ENCODE measurements around the gene GRID2.

GRID2 gene

GRCh38 chr4:92812652-92813051 lies 508.9 kb downstream of the GRID2 start:
- Histone ChIP-seq H2BK12ac (ENCODE audit: low read length) (no peak overlapping the region), H2BK120ac (ENCODE audit: low read depth, low read length) (no peak overlapping the region), H2AK5ac (ENCODE audit: low read depth, low read length) (no peak overlapping the region), H3K36me3 (replicated peaks in 1 of 2; ENCODE audit: control insufficient read depth in 2 of 2, insufficient read depth in 2 of 2, low read length in 2 of 2) (no peaks in the 10 kb centered on the region), H3K4me1 (ENCODE audit: control insufficient read depth in 2 of 2, insufficient read depth in 1 of 2, low read depth in 1 of 2, low read length in 2 of 2) (no peaks in the 10 kb centered on the region), H2BK5ac (ENCODE audit: low read length) (no peak overlapping the region), H3K9me3 (replicated peaks in 1 of 2; ENCODE audit: control insufficient read depth in 2 of 2, insufficient read depth in 1 of 2, low read depth in 1 of 2, low read length in 2 of 2) (no peaks in the 10 kb centered on the region), H3K27ac (replicated peaks; ENCODE audit: low read length) (no peak overlapping the region), H3K14ac (ENCODE audit: low read length) (no peak overlapping the region), H2BK15ac (ENCODE audit: low read length) (no peak overlapping the region), H3K18ac (ENCODE audit: low read length) (no peak overlapping the region), H3K79me1 (ENCODE audit: low read depth, low read length) (no peaks in the 10 kb centered on the region), H4K8ac (ENCODE audit: low read depth, low read length) (no peak overlapping the region), H3K4me3 (ENCODE audit: low read length in 2 of 2) (no peak overlapping the region), H4K91ac (ENCODE audit: low read depth, low read length, poor library complexity) (no peak overlapping the region), H3K23ac (ENCODE audit: low read depth, low read length, poor library complexity) (no peak overlapping the region), H3K9ac (ENCODE audit: low read depth, low read length, poor library complexity) (no peak overlapping the region), H3K27me3 (ENCODE audit: control insufficient read depth in 3 of 3, insufficient read depth in 3 of 3, low read depth in 1 of 3, low read length in 3 of 3) (no peaks in the 10 kb centered on the region), H3K4ac (ENCODE audit: low read length) (no peak overlapping the region), H2AFZ (ENCODE audit: low read length) (no peak overlapping the region), H3K4me2 (ENCODE audit: insufficient read depth, low read length, poor library complexity, severe bottlenecking) (no peak overlapping the region)
- no peak for DNase-seq (ENCODE audit: low spot score)
- WGBS, 2 donors (ENCODE audit: extremely low coverage in 2 of 2, insufficient read length in 2 of 2, insufficient replicate concordance in 1 of 2): no CpG with 5 or more reads among the region's 1 CpG

DNA sequence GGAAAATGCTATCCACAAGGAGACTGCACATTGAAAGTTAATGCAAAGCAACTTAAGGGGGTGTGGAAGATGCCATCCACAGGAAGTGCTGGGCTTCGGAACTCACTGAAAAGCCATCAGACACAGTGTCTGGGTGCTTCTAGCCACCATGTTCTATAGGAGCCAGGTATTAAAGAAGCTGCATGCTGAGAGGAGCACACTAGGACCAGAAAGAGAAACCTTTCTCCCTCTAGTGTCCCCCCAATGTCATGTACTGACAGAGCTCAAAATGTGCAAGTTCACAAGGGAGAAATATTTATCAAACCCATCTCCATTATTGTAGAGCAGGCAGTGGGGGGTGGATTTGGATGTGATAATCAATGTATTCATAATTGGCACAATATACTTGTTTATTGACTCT lies 510.9 kb downstream of the GRID2 start:
- H3K23ac ChIP-seq (ENCODE audit: low read depth, low read length, poor library complexity): no peak overlapping the region
- H3K9ac ChIP-seq (ENCODE audit: low read depth, low read length, poor library complexity): no peak overlapping the region

GRCh38 chr4:92825256-92825655 lies 521.5 kb downstream of the GRID2 start:
- H3K14ac ChIP-seq (ENCODE audit: low read length): no peak overlapping the region
- H4K91ac ChIP-seq (ENCODE audit: low read depth, low read length, poor library complexity): no peak overlapping the region

More for the DNA sequence above, 510.9 kb downstream of the GRID2 start:
- no peak overlapping the region for H2AK5ac ChIP-seq (ENCODE audit: low read depth, low read length)
- no peak overlapping the region for H2BK5ac ChIP-seq (ENCODE audit: low read length)
- no peak overlapping the region for H3K14ac ChIP-seq (ENCODE audit: low read length)
- no peak overlapping the region for H3K4ac ChIP-seq (ENCODE audit: low read length)
- H2BK120ac ChIP-seq (ENCODE audit: low read depth, low read length): no peak overlapping the region
- H3K9me3 ChIP-seq (replicated peaks in 1 of 2; ENCODE audit: control insufficient read depth in 2 of 2, insufficient read depth in 1 of 2, low read depth in 1 of 2, low read length in 2 of 2): no peaks in the 10 kb centered on the region
- no peaks in the 10 kb centered on the region for H3K79me1 ChIP-seq (ENCODE audit: low read depth, low read length)
- H2BK15ac ChIP-seq (ENCODE audit: low read length): no peak overlapping the region
- H3K27me3 ChIP-seq (ENCODE audit: control insufficient read depth in 3 of 3, insufficient read depth in 3 of 3, low read depth in 1 of 3, low read length in 3 of 3): no peaks in the 10 kb centered on the region
- H4K8ac ChIP-seq (ENCODE audit: low read depth, low read length): no peak overlapping the region
- no peak overlapping the region for H2BK12ac ChIP-seq (ENCODE audit: low read length)
- H3K27ac ChIP-seq (replicated peaks; ENCODE audit: low read length): no peak overlapping the region
- no peaks in the 10 kb centered on the region for H3K36me3 ChIP-seq (replicated peaks in 1 of 2; ENCODE audit: control insufficient read depth in 2 of 2, insufficient read depth in 2 of 2, low read length in 2 of 2)
- H3K4me1 ChIP-seq (ENCODE audit: control insufficient read depth in 2 of 2, insufficient read depth in 1 of 2, low read depth in 1 of 2, low read length in 2 of 2): no peaks in the 10 kb centered on the region
- H4K91ac ChIP-seq (ENCODE audit: low read depth, low read length, poor library complexity): no peak overlapping the region
- H3K4me2 ChIP-seq (ENCODE audit: insufficient read depth, low read length, poor library complexity, severe bottlenecking): no peak overlapping the region
- H2AFZ ChIP-seq (ENCODE audit: low read length): peak overlapping the region; percentile 15
- DNase-seq (ENCODE audit: low spot score): no peak
- H3K18ac ChIP-seq (ENCODE audit: low read length): no peak overlapping the region
- no peak overlapping the region for H3K4me3 ChIP-seq (ENCODE audit: low read length in 2 of 2)
- WGBS, 2 donors (ENCODE audit: extremely low coverage in 2 of 2, insufficient read length in 2 of 2, insufficient replicate concordance in 1 of 2): no CpG with 5 or more reads among the region's 1 CpG

GRCh38 chr4:92825791-92826190 lies 522.0 kb downstream of the GRID2 start:
- no peak overlapping the region for H2BK5ac ChIP-seq (ENCODE audit: low read length)
- no peak overlapping the region for H3K4ac ChIP-seq (ENCODE audit: low read length)
- H3K27me3 ChIP-seq (ENCODE audit: control insufficient read depth in 3 of 3, insufficient read depth in 3 of 3, low read depth in 1 of 3, low read length in 3 of 3): no peaks in the 10 kb centered on the region
- no peaks in the 10 kb centered on the region for H3K79me1 ChIP-seq (ENCODE audit: low read depth, low read length)
- H2AFZ ChIP-seq (ENCODE audit: low read length): peak overlapping the region; percentile 15
- no peak overlapping the region for H4K91ac ChIP-seq (ENCODE audit: low read depth, low read length, poor library complexity)
- no peaks in the 10 kb centered on the region for H3K9me3 ChIP-seq (replicated peaks in 1 of 2; ENCODE audit: control insufficient read depth in 2 of 2, insufficient read depth in 1 of 2, low read depth in 1 of 2, low read length in 2 of 2)
- H3K23ac ChIP-seq (ENCODE audit: low read depth, low read length, poor library complexity): no peak overlapping the region
- no peak overlapping the region for H2BK15ac ChIP-seq (ENCODE audit: low read length)
- H3K27ac ChIP-seq (replicated peaks; ENCODE audit: low read length): no peak overlapping the region
- no peak for DNase-seq (ENCODE audit: low spot score)
- H2BK120ac ChIP-seq (ENCODE audit: low read depth, low read length): no peak overlapping the region
- H3K4me3 ChIP-seq (ENCODE audit: low read length in 2 of 2): no peak overlapping the region
- H3K4me2 ChIP-seq (ENCODE audit: insufficient read depth, low read length, poor library complexity, severe bottlenecking): no peak overlapping the region
- no peak overlapping the region for H3K18ac ChIP-seq (ENCODE audit: low read length)
- no peak overlapping the region for H4K8ac ChIP-seq (ENCODE audit: low read depth, low read length)
- no peak overlapping the region for H3K14ac ChIP-seq (ENCODE audit: low read length)
- H3K4me1 ChIP-seq (ENCODE audit: control insufficient read depth in 2 of 2, insufficient read depth in 1 of 2, low read depth in 1 of 2, low read length in 2 of 2): no peaks in the 10 kb centered on the region
- no peak overlapping the region for H2BK12ac ChIP-seq (ENCODE audit: low read length)
- H2AK5ac ChIP-seq (ENCODE audit: low read depth, low read length): no peak overlapping the region
- H3K9ac ChIP-seq (ENCODE audit: low read depth, low read length, poor library complexity): no peak overlapping the region
- no peaks in the 10 kb centered on the region for H3K36me3 ChIP-seq (replicated peaks in 1 of 2; ENCODE audit: control insufficient read depth in 2 of 2, insufficient read depth in 2 of 2, low read length in 2 of 2)

More at GRCh38 chr4:92825256-92825655, 521.5 kb downstream of the GRID2 start:
- H2AFZ ChIP-seq (ENCODE audit: low read length): no peak overlapping the region
- no peak overlapping the region for H3K4me3 ChIP-seq (ENCODE audit: low read length in 2 of 2)
- no peaks in the 10 kb centered on the region for H3K36me3 ChIP-seq (replicated peaks in 1 of 2; ENCODE audit: control insufficient read depth in 2 of 2, insufficient read depth in 2 of 2, low read length in 2 of 2)
- no peak overlapping the region for H3K4me2 ChIP-seq (ENCODE audit: insufficient read depth, low read length, poor library complexity, severe bottlenecking)
- no peak overlapping the region for H3K27ac ChIP-seq (replicated peaks; ENCODE audit: low read length)
- H2BK120ac ChIP-seq (ENCODE audit: low read depth, low read length): no peak overlapping the region
- H3K9me3 ChIP-seq (replicated peaks in 1 of 2; ENCODE audit: control insufficient read depth in 2 of 2, insufficient read depth in 1 of 2, low read depth in 1 of 2, low read length in 2 of 2): no peaks in the 10 kb centered on the region
- no peak overlapping the region for H2BK5ac ChIP-seq (ENCODE audit: low read length)
- H4K8ac ChIP-seq (ENCODE audit: low read depth, low read length): no peak overlapping the region
- no peak overlapping the region for H2BK12ac ChIP-seq (ENCODE audit: low read length)
- no peak overlapping the region for H3K4ac ChIP-seq (ENCODE audit: low read length)
- no peaks in the 10 kb centered on the region for H3K4me1 ChIP-seq (ENCODE audit: control insufficient read depth in 2 of 2, insufficient read depth in 1 of 2, low read depth in 1 of 2, low read length in 2 of 2)
- WGBS, 2 donors (ENCODE audit: extremely low coverage in 2 of 2, insufficient read length in 2 of 2, insufficient replicate concordance in 1 of 2): no CpG with 5 or more reads among the region's 3 CpGs
- H3K27me3 ChIP-seq (ENCODE audit: control insufficient read depth in 3 of 3, insufficient read depth in 3 of 3, low read depth in 1 of 3, low read length in 3 of 3): no peaks in the 10 kb centered on the region
- DNase-seq (ENCODE audit: low spot score): no peak
- H3K23ac ChIP-seq (ENCODE audit: low read depth, low read length, poor library complexity): no peak overlapping the region
- no peak overlapping the region for H2AK5ac ChIP-seq (ENCODE audit: low read depth, low read length)
- no peak overlapping the region for H2BK15ac ChIP-seq (ENCODE audit: low read length)
- H3K79me1 ChIP-seq (ENCODE audit: low read depth, low read length): no peaks in the 10 kb centered on the region
- no peak overlapping the region for H3K9ac ChIP-seq (ENCODE audit: low read depth, low read length, poor library complexity)
- no peak overlapping the region for H3K18ac ChIP-seq (ENCODE audit: low read length)

Measured in neuronal stem cell (in vitro differentiated cells).